ENCODE results near the gene PTAFR.
A peak's percentile ranks its signal among the peaks of the same experiment; 100 is the strongest.

PTAFR gene

GRCh38 chr1:28176492-28177470, at the start of gene PTAFR:
TSS of gene PTAFR (minus strand) at chr1:28176690. CDS start at chr1:28151021, 25,669 bp downstream.
- DNase-seq: peak in 4 of 42 donors; percentile 24 to 41 (median 32)
- intact Hi-C loops (cut with DNase I): no loop called here

- intact Hi-C loops (cut with DNase I): no loop called here
Observed at GRCh38 chr1:28213315-28213714, 36.8 kb upstream of the PTAFR start.

GRCh38 chr1:28209700-28210099, 33.2 kb upstream of the PTAFR start:
- intact Hi-C loops (cut with DNase I): loop anchor here (5.0 to 10.0 kb wide), 2 partner anchors 117 to 355 kb away; no protein-coding TSS in a partner anchor
- DNase-seq: no peak

More at GRCh38 chr1:28213315-28213714, 36.8 kb upstream of the PTAFR start:
- no peak for DNase-seq

- intact Hi-C loops (cut with DNase I): loop anchor here (5.0 to 10.0 kb wide), 2 partner anchors 117 to 354 kb away; no protein-coding TSS in a partner anchor
Observed at GRCh38 chr1:28208818-28209441, 32.4 kb upstream of the PTAFR start.

GRCh38 chr1:28205243-28205642, 28.8 kb upstream of the PTAFR start:
- intact Hi-C loops (cut with DNase I): loop anchor here (5.0 to 10.0 kb wide), 2 partner anchors 113 to 350 kb away; no protein-coding TSS in a partner anchor
- DNase-seq: no peak

More at GRCh38 chr1:28208818-28209441, 32.4 kb upstream of the PTAFR start:
- peak; percentile 30 to 88 (median 74) for DNase-seq

- intact Hi-C loops (cut with DNase I): loop anchor here (10.0 kb wide), 1 partner anchor 346 kb away; no protein-coding TSS in a partner anchor
- no peak for DNase-seq
Observed at GRCh38 chr1:28200234-28200873, 23.9 kb upstream of the PTAFR start.

- intact Hi-C loops (cut with DNase I): loop anchor here (10.0 kb wide), 1 partner anchor 345 kb away; no protein-coding TSS in a partner anchor
- DNase-seq: peak in 1 of 42 donors; percentile 2
Observed at GRCh38 chr1:28199328-28200233, 23.1 kb upstream of the PTAFR start.

- peak in 1 of 42 donors; percentile 0 for DNase-seq
- intact Hi-C loops (cut with DNase I): no loop called here
Observed at GRCh38 chr1:28197682-28198415, 21.4 kb upstream of the PTAFR start.

GRCh38 chr1:28196330-28196729, 19.8 kb upstream of the PTAFR start:
- intact Hi-C loops (cut with DNase I): no loop called here
- peak in 1 of 42 donors; percentile 18 for DNase-seq

- intact Hi-C loops (cut with DNase I): no loop called here
- peak in 1 of 42 donors; percentile 23 for DNase-seq
Observed at GRCh38 chr1:28195780-28196179, 19.3 kb upstream of the PTAFR start.

GRCh38 chr1:28194326-28195035, 18.0 kb upstream of the PTAFR start:
- peak in 1 of 42 donors; percentile 21 for DNase-seq
- intact Hi-C loops (cut with DNase I): no loop called here

- DNase-seq: peak in 2 of 42 donors; percentile 4 to 16
- intact Hi-C loops (cut with DNase I): no loop called here
Observed at GRCh38 chr1:28193701-28194161, 17.2 kb upstream of the PTAFR start.

- DNase-seq: peak in 2 of 42 donors; percentile 7 to 24
- intact Hi-C loops (cut with DNase I): no loop called here
Observed at GRCh38 chr1:28190996-28191645, 14.6 kb upstream of the PTAFR start.

GRCh38 chr1:28190337-28190979, 14.0 kb upstream of the PTAFR start:
- intact Hi-C loops (cut with DNase I): no loop called here
- peak in 1 of 42 donors; percentile 2 for DNase-seq

- intact Hi-C loops (cut with DNase I): no loop called here
Observed at GRCh38 chr1:28185071-28185470, 8.6 kb upstream of the PTAFR start.

More at GRCh38 chr1:28185071-28185470, 8.6 kb upstream of the PTAFR start:
- DNase-seq: no peak
